Stomach (tissue), 9 donors: Measurements from ENCODE around the gene CHD3. TPM values are rescaled to one million over a fixed set of nuclear protein-coding genes. Genes with fewer than 3 reads are reported as not detected.

Experiments used
- DNase-seq, 2 donors: peaks; one replicate each; pipeline versions ENCODE4 v3.0.0 to v3.0.0-alpha.2; 2013 to 2019
- H3K27ac ChIP-seq, 5 donors: fragments of 200-600 bp in 4 of 5; sonication (generic) in 4 of 5; one replicate each; pipeline ENCODE4 v1.5.1; 2013 to 2019; ENCODE audit warnings: mild to moderate bottlenecking in 1 of 5, moderate library complexity in 1 of 5
- H3K27me3 ChIP-seq, 3 donors: fragments of 200-600 bp; sonication (generic); one replicate each; pipeline ENCODE4 v1.5.1; 2017 to 2019; ENCODE audit warnings: mixed run types in 1 of 3
- H3K36me3 ChIP-seq, 4 donors: fragments of 200-600 bp; sonication (generic); 1 replicate in 3 of 4; 2 replicates in 1 of 4; pipeline ENCODE4 v1.5.1; 2016 to 2019
- H3K4me1 ChIP-seq, 4 donors: fragments of 200-600 bp; sonication (generic); one replicate each; pipeline ENCODE4 v1.5.1; 2016 to 2019
- H3K4me3 ChIP-seq, 4 donors: fragments of 200-600 bp; sonication (generic) in 3 of 4; one replicate each; pipeline ENCODE4 v1.5.1; 2016 to 2019; ENCODE audit warnings: mild to moderate bottlenecking in 1 of 4
- H3K9me3 ChIP-seq, 4 donors: fragments of 200-600 bp; sonication (generic); one replicate each; pipeline ENCODE4 v1.5.1; 2016 to 2019
- CTCF ChIP-seq, 7 experiments: fragments of 450-650 bp in 4 of 7; fragments of 200-600 bp in 3 of 7; sonication (generic) in 3 of 7; IDR thresholded peaks; one replicate each; pipeline ENCODE4 v1.5.1; 2016 to 2019; ENCODE audit warnings: antibody characterized with exemption in 7 of 7, control low read depth in 2 of 7, mild to moderate bottlenecking in 1 of 7
- EP300 ChIP-seq: sonication (generic); formaldehyde crosslinking; IDR thresholded peaks from one replicate; pipeline ENCODE4 v1.6.1; 2017; ENCODE audit warnings: antibody characterized with exemption
- POLR2A ChIP-seq, 4 donors: fragments of 450-650 bp; IDR thresholded peaks; one replicate each; pipeline ENCODE4 v1.6.1; 2016; ENCODE audit warnings: antibody characterized with exemption in 4 of 4, control low read depth in 2 of 4, mild to moderate bottlenecking in 1 of 4, moderate library complexity in 1 of 4
- POLR2AphosphoS5 ChIP-seq, 3 donors: sonication (generic); formaldehyde crosslinking; IDR thresholded peaks; one replicate each; pipeline ENCODE4 v1.6.1; 2016; ENCODE audit warnings: antibody characterized with exemption in 3 of 3
- WGBS, 5 donors: extraction: QIAGEN DNeasy Blood & Tissue Kit in 3 of 5; methylation state at CpG; one replicate each; pipeline versions ENCODE4 v1.1.5 to v1.1.7; 2013 to 2018; 5-methylcytosine and 5-hydroxymethylcytosine counted together
- intact Hi-C: fragments of 100-400 bp; cut with DNase I; formaldehyde crosslinking; loops from one replicate; pipeline ENCODE4 v1.15.1; 2023; ENCODE audit warnings: low total_unique reads
- polyA plus RNA-seq, 3 donors: library from polyadenylated mRNA; stranded (reverse); fragments of 200-250 nt; gene quantifications; one replicate each; pipeline ENCODE4 v1.2.3, GENCODE V29; 2013
- total RNA-seq, 5 donors: library from RNA; depleted of rRNA; stranded (reverse); fragments of >200 nt; gene quantifications; one replicate each; pipeline versions ENCODE4 v1.1.0 to v1.2.3, GENCODE V29; 2014 to 2016
- donor health status: healthy with polysubstance abuse.
- donor health status: Bipolar disorder and iron deficiency.
- donor health status: healthy.

The CHD3 gene
- total and polyA plus RNA-seq, 8 donors = 43.0 to 190 (median 64.9) TPM

- TF ChIP-seq POLR2AphosphoS5 (IDR thresholded peaks at IDR 0.05) = peak; percentile 51 to 81 (median 54)
- TF ChIP-seq CTCF (IDR thresholded peaks at IDR 0.05) = no peak
- no peak for TF ChIP-seq EP300
- H3K9me3 ChIP-seq = no peaks in the 10 kb centered on the region
- peaks cover 20 to 48% (median 38%) of the 10 kb centered on the region in 4 donors for H3K4me1 ChIP-seq
- WGBS, 5 donors = 0 to 2% (median 1%) methylated on average over 33 to 100 of the region's 100 CpGs
- peak within 1 kb of the TSS; percentile 56 to 67 (median 61) for H3K4me3 ChIP-seq
- intact Hi-C loops = no loop called here
- H3K36me3 ChIP-seq = peaks cover under 1 to 16% (median 15%) of the 10 kb centered on the region in 4 donors
- DNase-seq = peak; percentile 91 to 98
- peak within 1 kb of the TSS; percentile 89 to 96 (median 93) for H3K27ac ChIP-seq
- H3K27me3 ChIP-seq = no peaks in the 10 kb centered on the region
These were observed 27.2 kb downstream of the CHD3 start, which contains the start of gene RNF227 for GRCh38 chr17:7915611-7916384. Gene RNF227, minus strand, starts transcription at chr17:7916289. Its CDS starts 94 bp downstream, at chr17:7916195.

- Histone ChIP-seq H3K27me3 (no peaks in the 10 kb centered on the region), H3K27ac (peak overlapping the region; percentile 89 to 96 (median 93)), H3K36me3 (peaks cover 0 to 11% (median 10%) of the 10 kb centered on the region in 4 donors), H3K4me1 (peaks cover 20 to 48% (median 38%) of the 10 kb centered on the region in 4 donors), H3K4me3 (peak overlapping the region; percentile 56 to 67 (median 61)), H3K9me3 (no peaks in the 10 kb centered on the region)
- intact Hi-C loops = no loop called here
- WGBS, 5 donors = 35 to 62% (median 40%) methylated on average over 9 to 15 of the region's 15 CpGs
- DNase-seq = no peak
- TF ChIP-seq POLR2AphosphoS5 (IDR thresholded peaks at IDR 0.05) (no peak), EP300 (no peak), CTCF (IDR thresholded peaks at IDR 0.05) (no peak), POLR2A (IDR thresholded peaks at IDR 0.05) (no peak)
These were observed 27.7 kb downstream of the CHD3 start for GRCh38 chr17:7916385-7916682.

GRCh38 chr17:7916808-7917207 is 28.2 kb downstream of the CHD3 start:
- peak in 1 of 2 donors; percentile 42 for DNase-seq
- Histone ChIP-seq H3K9me3 (no peaks in the 10 kb centered on the region), H3K27ac (peak overlapping the region in 4 of 5 donors; percentile 89 to 96 (median 92)), H3K4me1 (peaks cover 20 to 48% (median 38%) of the 10 kb centered on the region in 4 donors), H3K27me3 (no peaks in the 10 kb centered on the region), H3K4me3 (no peak overlapping the region), H3K36me3 (peaks cover 0 to 6% (median 5%) of the 10 kb centered on the region in 4 donors)
- 55 to 83% (median 82%) methylated on average over 2 of the region's 2 CpGs for WGBS, 5 donors
- no peak for TF ChIP-seq EP300
- TF ChIP-seq CTCF (IDR thresholded peaks at IDR 0.05) = no peak
- TF ChIP-seq POLR2AphosphoS5 (IDR thresholded peaks at IDR 0.05) = no peak
- TF ChIP-seq POLR2A (IDR thresholded peaks at IDR 0.05) = no peak
- intact Hi-C loops = no loop called here

- peaks cover 12 to 15% (median 15%) of the 10 kb centered on the region in 4 donors for H3K4me1 ChIP-seq
- no peaks in the 10 kb centered on the region for H3K9me3 ChIP-seq
- TF ChIP-seq EP300 = no peak
- no peak for DNase-seq
- peak overlapping the region; percentile 37 to 83 (median 70) for H3K27ac ChIP-seq
- no peaks in the 10 kb centered on the region for H3K27me3 ChIP-seq
- intact Hi-C loops = no loop called here
- H3K36me3 ChIP-seq = no peaks in the 10 kb centered on the region
- H3K4me3 ChIP-seq = peak overlapping the region; percentile 44 to 55 (median 46)
- WGBS, 5 donors = 25 to 33% (median 30%) methylated on average over 16 of the region's 16 CpGs
These were observed 33.8 kb downstream of the CHD3 start for GRCh38 chr17:7922269-7922844.
